GM23248 (cell line): ENCODE results near the gene C17orf50. TPM values are rescaled to one million over a fixed set of nuclear protein-coding genes. Genes with fewer than 3 reads are reported as not detected.

Source experiments
- DNase-seq: peaks from one replicate; pipeline ENCODE4 v3.0.0-alpha.2; 2015
- H2AFZ ChIP-seq: fragments of 200-600 bp; sonication (generic); 2 replicates; pipeline ENCODE4 v1.6.1; 2016; ENCODE audit warnings: antibody characterized with exemption
- H3F3A ChIP-seq: fragments of 200-600 bp; sonication (generic); 2 replicates; pipeline ENCODE4 v1.6.1; 2016; ENCODE audit warnings: mild to moderate bottlenecking, antibody characterized with exemption, mixed run types; ENCODE audit not compliant: insufficient read depth
- H3K27ac ChIP-seq: fragments of 200-600 bp; sonication (generic); 2 replicates; pipeline ENCODE4 v1.5.1; 2016; ENCODE audit warnings: mild to moderate bottlenecking
- H3K27me3 ChIP-seq: fragments of 200-600 bp; sonication (generic); replicated peaks from 2 replicates; pipeline ENCODE4 v1.6.1; 2016; ENCODE audit warnings: mild to moderate bottlenecking; ENCODE audit not compliant: insufficient read depth
- H3K36me3 ChIP-seq: fragments of 200-600 bp; sonication (generic); 2 replicates; pipeline ENCODE4 v1.6.1; 2016; ENCODE audit warnings: low read depth, mild to moderate bottlenecking
- H3K4me1 ChIP-seq: fragments of 200-600 bp; sonication (generic); 2 replicates; pipeline ENCODE4 v1.6.1; 2016; ENCODE audit warnings: mild to moderate bottlenecking; ENCODE audit not compliant: insufficient read depth
- H3K4me2 ChIP-seq: fragments of 200-600 bp; sonication (generic); one replicate; pipeline ENCODE4 v1.6.1; 2016; ENCODE audit warnings: mild to moderate bottlenecking; ENCODE audit not compliant: unreplicated experiment
- H3K4me3 ChIP-seq: fragments of 200-600 bp; sonication (generic); 2 replicates; pipeline ENCODE4 v1.5.1; 2016; ENCODE audit warnings: mild to moderate bottlenecking
- H3K79me2 ChIP-seq: fragments of 200-600 bp; sonication (generic); 2 replicates; pipeline ENCODE4 v1.6.1; 2016; ENCODE audit warnings: mild to moderate bottlenecking; ENCODE audit not compliant: insufficient read depth
- H3K9ac ChIP-seq: fragments of 200-600 bp; sonication (generic); 2 replicates; pipeline ENCODE4 v1.6.1; 2016; ENCODE audit warnings: mild to moderate bottlenecking
- H3K9me2 ChIP-seq: fragments of 200-600 bp; sonication (generic); 2 replicates; pipeline ENCODE4 v1.6.1; 2016; ENCODE audit warnings: mixed run types, mild to moderate bottlenecking, moderate library complexity; ENCODE audit not compliant: insufficient read depth
- H3K9me3 ChIP-seq: fragments of 200-600 bp; sonication (generic); one replicate; pipeline ENCODE4 v1.6.1; 2017; ENCODE audit warnings: low read depth
- H4K20me1 ChIP-seq: fragments of 200-600 bp; sonication (generic); 2 replicates; pipeline ENCODE4 v1.6.0; 2016; ENCODE audit not compliant: insufficient read depth
- EZH2 ChIP-seq: fragments of 200-600 bp; sonication (generic); IDR thresholded peaks from 2 replicates; pipeline ENCODE4 v1.6.1; 2018; ENCODE audit warnings: antibody characterized with exemption, mild to moderate bottlenecking; ENCODE audit not compliant: insufficient read depth, poor library complexity, severe bottlenecking
- EZH2phosphoT487 ChIP-seq: fragments of 200-600 bp; sonication (generic); IDR thresholded peaks from 2 replicates; pipeline ENCODE4 v1.6.1; 2018; ENCODE audit warnings: antibody characterized with exemption, moderate library complexity, mild to moderate bottlenecking, low read depth; ENCODE audit not compliant: insufficient read depth
- WGBS, 2 experiments: methylation state at CpG; one replicate each; pipeline ENCODE4 v1.1.6; 2015 to 2017; ENCODE audit warnings: low lambda C conversion rate in 2 of 2, low coverage in 1 of 2; ENCODE audit errors: missing lambda C conversion rate in 2 of 2; 5-methylcytosine and 5-hydroxymethylcytosine counted together
- in situ Hi-C: fragments of 300-500 bp; cut with MboI; formaldehyde crosslinking; loops from 2 replicates; pipeline ENCODE4 v1.15.0; 2020
- polyA plus RNA-seq: library from polyadenylated mRNA; unstranded; fragments of >200 nt; fragmentation: Nextera tagmentation; extraction: Ambion mirVana; gene quantifications from 2 replicates; pipeline ENCODE4 v1.2.1, GENCODE V29; 2016
- total RNA-seq: library from RNA; depleted of rRNA; stranded (reverse); fragments of >200 nt; shearing (Covaris generic); gene quantifications from 2 replicates; pipeline ENCODE4 v1.2.3, GENCODE V29; 2014

C17orf50 gene
- total and polyA plus RNA-seq, 2 experiments from 2014 or later, result not detected

DNA sequence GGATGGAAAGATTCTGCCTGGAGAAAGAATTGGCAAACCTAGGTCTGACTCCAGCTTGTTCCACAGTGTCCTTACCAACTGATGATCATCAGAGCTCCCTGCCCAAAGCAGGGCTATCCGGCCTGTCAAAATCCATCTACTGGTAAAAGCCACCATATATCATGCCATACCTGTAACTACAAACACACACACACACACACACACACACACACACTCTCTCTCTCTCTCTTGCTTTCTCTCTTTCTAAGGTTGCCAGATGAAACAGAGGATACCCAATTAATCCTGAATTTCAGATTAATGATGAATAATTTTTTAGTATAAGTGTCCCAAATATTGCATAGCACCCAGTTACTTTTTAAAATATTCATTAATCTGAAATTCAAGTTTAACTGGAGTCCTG, 36.3 kb downstream of the C17orf50 start:
- WGBS, 2 experiments, result 23 to 57% methylated on average over 1 of the region's 1 CpG
- no peaks in the 10 kb centered on the region for H3F3A ChIP-seq
- H3K9me3 ChIP-seq, result no peaks in the 10 kb centered on the region
- DNase-seq, result no peak
- H4K20me1 ChIP-seq, result no peaks in the 10 kb centered on the region
- H3K36me3 ChIP-seq, result no peaks in the 10 kb centered on the region
- no peak overlapping the region for H3K27ac ChIP-seq
- H3K79me2 ChIP-seq, result no peaks in the 10 kb centered on the region
- in situ Hi-C loops, result no loop called here
- no peaks in the 10 kb centered on the region for H3K9me2 ChIP-seq
- TF ChIP-seq EZH2 (no peak), EZH2phosphoT487 (no peak)
- peaks cover 4% of the 10 kb centered on the region; the same call in 1 of the 2 replicates for H3K4me1 ChIP-seq
- H3K9ac ChIP-seq, result no peak overlapping the region
- H3K4me3 ChIP-seq, result no peak overlapping the region
- H2AFZ ChIP-seq, result no peak overlapping the region
- H3K27me3 ChIP-seq, result peaks cover 53% of the 10 kb centered on the region
- no peak overlapping the region for H3K4me2 ChIP-seq

DNA sequence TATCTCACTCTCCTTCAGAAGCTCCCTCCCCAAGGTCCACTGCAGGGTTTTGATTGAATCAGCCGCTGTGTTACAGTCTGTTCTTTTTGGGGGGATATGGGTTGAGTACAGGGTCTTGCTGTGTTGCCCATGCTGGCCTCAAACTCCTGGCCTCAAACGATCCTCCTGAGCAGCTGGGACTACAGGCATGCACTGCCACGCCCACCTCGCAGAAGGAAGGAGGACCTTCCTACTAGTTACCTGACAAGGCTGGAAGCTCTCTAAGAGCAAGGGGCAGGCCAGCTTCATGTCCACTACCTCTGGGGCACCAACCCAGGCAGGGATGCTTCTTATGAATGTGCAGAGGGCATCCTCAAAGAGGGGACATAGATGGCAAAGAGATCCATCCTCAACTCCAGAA, 36.7 kb downstream of the C17orf50 start:
- Histone ChIP-seq H3K79me2 (no peaks in the 10 kb centered on the region), H3K9me2 (no peaks in the 10 kb centered on the region), H3K27me3 (peaks cover 52% of the 10 kb centered on the region), H3K36me3 (no peaks in the 10 kb centered on the region), H3F3A (no peaks in the 10 kb centered on the region), H3K4me2 (no peak overlapping the region), H4K20me1 (no peaks in the 10 kb centered on the region), H3K9me3 (no peaks in the 10 kb centered on the region), H3K4me3 (no peak overlapping the region), H3K27ac (no peak overlapping the region), H3K4me1 (peaks cover 4% of the 10 kb centered on the region; the same call in 1 of the 2 replicates), H3K9ac (no peak overlapping the region), H2AFZ (no peak overlapping the region)
- no peak for DNase-seq
- 54 to 59% methylated on average over 4 of the region's 4 CpGs for WGBS, 2 experiments
- in situ Hi-C loops, result no loop called here
- TF ChIP-seq EZH2 (no peak), EZH2phosphoT487 (no peak)

DNA sequence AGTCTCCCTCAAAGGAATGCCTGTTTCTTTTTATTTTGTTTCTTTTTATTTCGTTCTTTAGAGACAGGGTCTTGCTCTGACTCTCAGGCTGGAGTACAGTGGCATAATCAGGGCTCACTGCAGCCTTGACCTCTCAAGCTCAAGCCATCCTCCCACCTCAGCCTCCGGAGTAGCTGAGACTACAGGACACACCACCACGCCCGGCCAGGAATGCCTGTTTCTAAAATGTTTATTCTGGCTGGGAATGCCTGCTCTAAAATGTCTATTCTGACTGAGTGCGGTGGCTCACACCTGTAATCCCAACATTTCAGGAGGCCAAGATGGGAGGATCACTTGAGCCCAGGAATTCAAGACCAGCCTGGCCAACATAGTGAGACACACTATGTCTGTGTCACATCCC, 37.2 kb downstream of the C17orf50 start:
- no peak overlapping the region for H3K4me3 ChIP-seq
- no peaks in the 10 kb centered on the region for H3K79me2 ChIP-seq
- in situ Hi-C loops, result no loop called here
- peaks cover 47% of the 10 kb centered on the region for H3K27me3 ChIP-seq
- no peak overlapping the region for H3K9ac ChIP-seq
- no peaks in the 10 kb centered on the region for H3K9me2 ChIP-seq
- TF ChIP-seq EZH2 (no peak), EZH2phosphoT487 (no peak)
- no peak overlapping the region for H2AFZ ChIP-seq
- DNase-seq, result no peak
- H3K36me3 ChIP-seq, result no peaks in the 10 kb centered on the region
- WGBS, 2 experiments, result 66 to 70% methylated on average over 5 of the region's 5 CpGs
- H3F3A ChIP-seq, result no peaks in the 10 kb centered on the region
- peaks cover 4% of the 10 kb centered on the region; the same call in 1 of the 2 replicates for H3K4me1 ChIP-seq
- H4K20me1 ChIP-seq, result no peaks in the 10 kb centered on the region
- H3K4me2 ChIP-seq, result no peak overlapping the region
- no peaks in the 10 kb centered on the region for H3K9me3 ChIP-seq
- no peak overlapping the region for H3K27ac ChIP-seq

DNA sequence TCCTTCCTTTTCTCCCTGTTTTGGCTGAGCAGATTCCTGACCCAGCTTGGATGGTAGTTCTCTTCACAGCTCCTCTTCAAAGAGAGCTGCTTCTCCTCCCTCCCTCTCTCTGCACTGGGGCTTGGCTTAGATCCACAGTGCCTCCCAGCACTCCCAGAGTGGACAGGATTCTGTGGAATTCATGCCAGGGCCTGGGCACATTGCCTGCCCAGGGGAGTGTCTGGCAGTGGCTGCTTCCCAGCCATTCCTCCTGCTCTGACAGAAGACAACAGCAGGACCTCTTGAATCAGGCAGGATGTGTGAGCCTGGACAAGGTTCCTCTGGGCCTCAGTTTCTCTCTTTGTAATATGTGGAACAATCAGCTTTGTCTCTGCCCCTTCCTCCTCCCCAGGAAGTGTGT, 39.3 kb downstream of the C17orf50 start:
- DNase-seq, result peak; percentile 77
- Histone ChIP-seq H3K79me2 (no peaks in the 10 kb centered on the region), H3K27me3 (peaks cover 29% of the 10 kb centered on the region), H3F3A (no peaks in the 10 kb centered on the region), H4K20me1 (no peaks in the 10 kb centered on the region), H3K9ac (no peak overlapping the region), H3K27ac (no peak overlapping the region), H3K9me2 (no peaks in the 10 kb centered on the region), H3K4me2 (no peak overlapping the region), H3K4me1 (peaks cover 4% of the 10 kb centered on the region; the same call in 1 of the 2 replicates), H2AFZ (no peak overlapping the region), H3K4me3 (no peak overlapping the region), H3K9me3 (no peaks in the 10 kb centered on the region), H3K36me3 (no peaks in the 10 kb centered on the region)
- TF ChIP-seq EZH2phosphoT487 (no peak), EZH2 (no peak)
- in situ Hi-C loops, result no loop called here

DNA sequence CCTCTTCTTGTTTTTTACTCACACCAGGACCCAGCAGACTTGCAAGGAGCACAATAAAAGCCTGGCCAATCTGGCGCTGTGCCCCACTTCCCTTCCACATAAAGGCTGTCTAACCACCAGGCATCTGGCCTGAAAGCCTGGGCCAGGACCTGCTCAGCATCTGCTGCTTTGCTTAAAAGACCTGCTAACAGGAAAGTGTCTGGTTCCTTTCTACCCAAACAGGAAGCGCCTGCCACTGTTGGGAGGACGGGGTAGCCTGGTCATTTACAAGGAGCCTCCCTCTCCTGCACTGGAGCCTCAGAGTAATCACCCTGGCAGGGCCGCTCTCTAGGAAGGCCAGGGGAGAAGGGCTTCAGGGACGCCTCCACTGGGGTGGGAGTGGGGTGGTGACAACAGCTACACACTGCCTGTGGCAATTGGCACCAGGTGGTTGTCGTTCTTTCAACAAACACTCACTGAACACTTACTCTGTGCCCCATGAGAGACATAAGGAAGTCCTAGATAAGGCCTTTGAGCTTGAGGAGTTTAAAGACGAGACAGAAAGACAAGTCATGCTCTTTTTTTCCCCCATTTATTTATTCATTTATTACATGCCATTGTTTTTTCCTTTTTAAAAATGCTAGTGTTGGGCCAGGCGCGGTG, 41.0 kb downstream of the C17orf50 start:
- no peak overlapping the region for H3K4me3 ChIP-seq
- WGBS, 2 experiments, result 68 to 69% methylated on average over 9 of the region's 9 CpGs
- H3K9me3 ChIP-seq, result no peaks in the 10 kb centered on the region
- no peak overlapping the region for H3K4me2 ChIP-seq
- no peak overlapping the region for H3K9ac ChIP-seq
- in situ Hi-C loops, result no loop called here
- no peaks in the 10 kb centered on the region for H4K20me1 ChIP-seq
- no peak overlapping the region for H3K27ac ChIP-seq
- H3F3A ChIP-seq, result no peaks in the 10 kb centered on the region
- peaks cover 5% of the 10 kb centered on the region; the same call in 1 of the 2 replicates for H3K4me1 ChIP-seq
- peak; percentile 24 for DNase-seq
- no peak overlapping the region for H2AFZ ChIP-seq
- TF ChIP-seq EZH2phosphoT487 (no peak), EZH2 (no peak)
- no peaks in the 10 kb centered on the region for H3K9me2 ChIP-seq
- no peaks in the 10 kb centered on the region for H3K79me2 ChIP-seq
- peaks cover 16% of the 10 kb centered on the region for H3K27me3 ChIP-seq
- H3K36me3 ChIP-seq, result no peaks in the 10 kb centered on the region
